DND-41 (cell line): ENCODE data around the gene NMT2.

Experiments
- EZH2 ChIP-seq: IDR thresholded peaks from 3 replicates; pipeline ENCODE4 v1.6.1; 2012; ENCODE audit warnings: borderline replicate concordance, low read depth, mild to moderate bottlenecking, moderate library complexity, low read length, inconsistent platforms; ENCODE audit not compliant: severe bottlenecking
- TF ChIP-seq, protein P1 (sequence below): IDR thresholded peaks from 2 replicates; pipeline ENCODE4 v1.5.1; 2012; ENCODE audit warnings: borderline replicate concordance, low read length, moderate library complexity, mild to moderate bottlenecking; ENCODE audit not compliant: poor library complexity, severe bottlenecking; ENCODE audit errors: extremely low read depth

DNA sequence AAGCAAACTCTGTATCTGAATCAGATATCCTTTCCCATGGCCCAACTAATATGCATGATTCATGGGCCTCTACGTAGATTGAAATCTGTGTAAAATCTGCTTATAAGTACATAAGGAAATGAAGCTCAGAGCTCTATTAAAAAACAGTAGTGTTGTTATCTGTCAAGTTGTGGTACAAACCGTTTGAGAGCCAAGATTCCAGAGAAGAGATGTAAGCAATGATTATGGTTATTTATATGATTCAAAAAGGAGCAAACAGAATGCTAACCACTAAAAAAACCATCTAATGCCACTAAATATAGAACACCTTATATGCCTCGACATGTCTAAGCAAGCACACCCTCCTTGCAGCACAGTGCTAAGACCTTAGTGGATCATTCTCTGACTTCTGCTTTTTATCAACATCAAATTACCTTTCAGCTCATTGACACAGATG, 44.7 kb downstream of the NMT2 start:
- TF ChIP-seq, protein P1, sequence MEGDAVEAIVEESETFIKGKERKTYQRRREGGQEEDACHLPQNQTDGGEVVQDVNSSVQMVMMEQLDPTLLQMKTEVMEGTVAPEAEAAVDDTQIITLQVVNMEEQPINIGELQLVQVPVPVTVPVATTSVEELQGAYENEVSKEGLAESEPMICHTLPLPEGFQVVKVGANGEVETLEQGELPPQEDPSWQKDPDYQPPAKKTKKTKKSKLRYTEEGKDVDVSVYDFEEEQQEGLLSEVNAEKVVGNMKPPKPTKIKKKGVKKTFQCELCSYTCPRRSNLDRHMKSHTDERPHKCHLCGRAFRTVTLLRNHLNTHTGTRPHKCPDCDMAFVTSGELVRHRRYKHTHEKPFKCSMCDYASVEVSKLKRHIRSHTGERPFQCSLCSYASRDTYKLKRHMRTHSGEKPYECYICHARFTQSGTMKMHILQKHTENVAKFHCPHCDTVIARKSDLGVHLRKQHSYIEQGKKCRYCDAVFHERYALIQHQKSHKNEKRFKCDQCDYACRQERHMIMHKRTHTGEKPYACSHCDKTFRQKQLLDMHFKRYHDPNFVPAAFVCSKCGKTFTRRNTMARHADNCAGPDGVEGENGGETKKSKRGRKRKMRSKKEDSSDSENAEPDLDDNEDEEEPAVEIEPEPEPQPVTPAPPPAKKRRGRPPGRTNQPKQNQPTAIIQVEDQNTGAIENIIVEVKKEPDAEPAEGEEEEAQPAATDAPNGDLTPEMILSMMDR, result no peak
- TF ChIP-seq EZH2, result no peak
